ENCODE results near the gene GHR.

Gene GHR

DNA sequence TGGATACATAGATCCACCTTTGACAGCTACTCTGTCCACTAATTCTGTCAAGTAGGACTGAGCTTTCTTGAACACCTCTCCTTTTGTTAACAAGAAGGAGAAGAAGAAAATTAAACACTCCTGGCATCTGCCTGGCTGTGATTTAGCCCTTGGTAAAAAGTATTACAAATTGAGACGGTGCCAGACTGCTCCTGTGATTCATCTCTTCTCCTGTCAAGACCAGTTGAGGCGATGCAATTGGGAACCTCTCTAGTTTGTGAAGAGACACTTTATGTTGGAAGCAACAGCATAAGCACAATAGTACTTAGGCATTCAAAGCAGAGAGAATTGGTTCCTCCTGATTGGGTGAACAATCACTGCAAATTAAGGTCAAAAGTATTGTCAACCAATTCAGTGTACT, 72.7 kb downstream of the GHR start:
- Histone ChIP-seq H3K9ac (ENCODE audit: low read depth, low read length) (no peak overlapping the region), H4K20me1 (ENCODE audit: insufficient read depth, low read length) (no peaks in the 10 kb centered on the region), H3K9me3 (ENCODE audit: insufficient read depth, low read length, severe bottlenecking) (no peaks in the 10 kb centered on the region), H3K4me2 (ENCODE audit: insufficient read depth, low read length) (no peak overlapping the region), H3K36me3 (ENCODE audit: insufficient read depth, low read length) (no peaks in the 10 kb centered on the region), H3K4me1 (ENCODE audit: insufficient read depth, low read length) (no peaks in the 10 kb centered on the region), H3K79me2 (ENCODE audit: insufficient read depth, low read length) (no peaks in the 10 kb centered on the region), H3K27ac (ENCODE audit: low read length) (no peak overlapping the region), H2AFZ (ENCODE audit: low read depth, low read length) (no peak overlapping the region), H3K4me3 (ENCODE audit: low read depth in 1 of 2, low read length in 2 of 2) (no peak overlapping the region), H3K27me3 (ENCODE audit: insufficient read depth, low read length, poor library complexity) (no peaks in the 10 kb centered on the region)
- ATAC-seq (ENCODE audit: insufficient read depth, low read depth) (no peak), DNase-seq (no peak)
- no peak for TF ChIP-seq CTCF (IDR thresholded peaks at IDR 0.05; ENCODE audit: borderline replicate concordance, extremely low read depth, low read length, poor library complexity, severe bottlenecking)
- no peak for TF ChIP-seq EZH2 (IDR thresholded peaks at IDR 0.05; ENCODE audit: borderline replicate concordance, low read depth, low read length, severe bottlenecking)

DNA sequence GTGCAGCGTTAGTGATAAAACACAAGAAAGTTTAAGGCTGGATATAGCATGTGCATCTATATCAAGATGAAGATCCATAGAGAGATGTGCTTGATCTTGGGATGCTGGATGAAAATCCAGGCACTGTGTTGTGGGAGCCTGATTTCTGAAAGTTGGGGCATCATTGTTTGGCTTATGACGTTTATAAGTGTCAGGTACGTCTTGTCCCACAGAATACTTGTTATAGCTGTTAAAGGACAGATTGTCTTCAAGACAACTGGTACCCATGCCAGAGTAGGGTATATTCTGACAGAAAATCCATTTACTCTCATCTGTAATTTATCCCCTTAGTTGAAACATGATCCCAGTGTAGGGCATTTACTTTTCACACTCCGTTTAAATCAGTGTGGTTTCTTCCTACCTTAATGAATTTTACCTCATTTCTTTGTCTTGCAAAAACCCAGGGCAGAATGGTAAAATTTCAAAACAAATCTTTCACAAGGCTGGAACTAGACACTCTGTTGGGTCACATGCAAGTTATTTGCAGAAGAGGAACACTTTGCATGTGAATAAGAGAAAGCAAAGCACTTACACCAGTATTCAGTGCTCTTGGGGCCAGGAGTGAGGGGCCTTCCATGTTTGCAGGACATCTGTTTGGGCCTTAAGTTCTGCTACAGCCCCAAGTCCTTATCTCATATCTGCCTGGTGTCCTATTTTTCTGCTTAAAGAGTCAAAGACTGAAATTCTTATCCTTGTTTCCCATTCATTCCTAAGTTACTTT, 73.3 kb downstream of the GHR start:
- no peak overlapping the region for H3K4me3 ChIP-seq (ENCODE audit: low read depth in 1 of 2, low read length in 2 of 2)
- no peak for ATAC-seq (ENCODE audit: insufficient read depth, low read depth)
- no peak for TF ChIP-seq EZH2 (IDR thresholded peaks at IDR 0.05; ENCODE audit: borderline replicate concordance, low read depth, low read length, severe bottlenecking)
- no peak for TF ChIP-seq CTCF (IDR thresholded peaks at IDR 0.05; ENCODE audit: borderline replicate concordance, extremely low read depth, low read length, poor library complexity, severe bottlenecking)
- no peak overlapping the region for H3K27ac ChIP-seq (ENCODE audit: low read length)
- no peak overlapping the region for H3K4me2 ChIP-seq (ENCODE audit: insufficient read depth, low read length)
- no peaks in the 10 kb centered on the region for H3K27me3 ChIP-seq (ENCODE audit: insufficient read depth, low read length, poor library complexity)
- no peaks in the 10 kb centered on the region for H3K9me3 ChIP-seq (ENCODE audit: insufficient read depth, low read length, severe bottlenecking)
- H3K36me3 ChIP-seq (ENCODE audit: insufficient read depth, low read length) = no peaks in the 10 kb centered on the region
- H2AFZ ChIP-seq (ENCODE audit: low read depth, low read length) = no peak overlapping the region
- no peak overlapping the region for H3K9ac ChIP-seq (ENCODE audit: low read depth, low read length)
- H3K4me1 ChIP-seq (ENCODE audit: insufficient read depth, low read length) = no peaks in the 10 kb centered on the region
- H4K20me1 ChIP-seq (ENCODE audit: insufficient read depth, low read length) = no peaks in the 10 kb centered on the region
- DNase-seq = no peak
- H3K79me2 ChIP-seq (ENCODE audit: insufficient read depth, low read length) = no peaks in the 10 kb centered on the region

DNA sequence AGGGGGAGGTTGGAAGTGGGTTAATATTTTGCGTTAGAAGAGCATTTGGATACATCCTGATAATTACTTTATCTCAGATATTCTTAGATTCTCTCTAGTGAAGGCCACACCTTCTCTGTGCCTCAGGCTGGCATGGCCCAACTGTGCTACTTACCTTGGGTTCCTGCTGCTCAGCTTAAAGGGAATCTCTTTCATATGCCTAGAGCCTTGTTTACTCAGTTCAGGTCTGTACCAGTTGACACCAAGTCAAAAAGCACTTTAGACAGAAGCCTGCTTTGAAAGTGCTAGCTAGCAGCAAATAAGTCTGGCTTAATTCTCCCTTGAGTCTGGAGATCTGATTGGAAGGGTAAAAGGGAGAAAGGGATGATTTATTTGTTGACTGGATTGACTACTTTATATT, 74.8 kb downstream of the GHR start:
- no peaks in the 10 kb centered on the region for H3K27me3 ChIP-seq (ENCODE audit: insufficient read depth, low read length, poor library complexity)
- no peak overlapping the region for H3K27ac ChIP-seq (ENCODE audit: low read length)
- H3K4me2 ChIP-seq (ENCODE audit: insufficient read depth, low read length) = no peak overlapping the region
- DNase-seq (no peak), ATAC-seq (ENCODE audit: insufficient read depth, low read depth) (no peak)
- no peaks in the 10 kb centered on the region for H3K9me3 ChIP-seq (ENCODE audit: insufficient read depth, low read length, severe bottlenecking)
- no peak for TF ChIP-seq EZH2 (IDR thresholded peaks at IDR 0.05; ENCODE audit: borderline replicate concordance, low read depth, low read length, severe bottlenecking)
- TF ChIP-seq CTCF (IDR thresholded peaks at IDR 0.05; ENCODE audit: borderline replicate concordance, extremely low read depth, low read length, poor library complexity, severe bottlenecking) = no peak
- no peaks in the 10 kb centered on the region for H3K36me3 ChIP-seq (ENCODE audit: insufficient read depth, low read length)
- no peaks in the 10 kb centered on the region for H3K79me2 ChIP-seq (ENCODE audit: insufficient read depth, low read length)
- no peak overlapping the region for H3K4me3 ChIP-seq (ENCODE audit: low read depth in 1 of 2, low read length in 2 of 2)
- no peaks in the 10 kb centered on the region for H4K20me1 ChIP-seq (ENCODE audit: insufficient read depth, low read length)
- no peaks in the 10 kb centered on the region for H3K4me1 ChIP-seq (ENCODE audit: insufficient read depth, low read length)
- H3K9ac ChIP-seq (ENCODE audit: low read depth, low read length) = no peak overlapping the region
- H2AFZ ChIP-seq (ENCODE audit: low read depth, low read length) = no peak overlapping the region

Data from DND-41 (cell line).